GM12878 (cell line): ENCODE data around the gene CLIP2. TPM values are rescaled to one million over a fixed set of nuclear protein-coding genes. Genes with fewer than 3 reads are reported as not detected.
A peak's percentile ranks its signal among the peaks of the same experiment; 100 is the strongest.

Source experiments
- ATAC-seq: fragments of 200-7000 bp; cut with Tn5 transposase; 3 replicates; pipeline ENCODE4 v1.9.1; 2020; ENCODE audit warnings: mild to moderate bottlenecking, moderate library complexity
- BruUV-seq: library from RNA; stranded (reverse); fragments of 400-500 nt; replicated peaks from 2 replicates; lab custom pipeline; 2021; lab: Mats Ljungman, UMichigan
- CTCF ChIA-PET: fragments of 300-600 bp; sonication (Branson Sonifier 250); formaldehyde crosslinking; extraction: SDS; loops from one replicate; lab custom pipeline; 2021; ENCODE audit warnings: inconsistent platforms; lab: Yijun Ruan, JAX
- POLR2A ChIA-PET: fragments of 350-600 bp; formaldehyde crosslinking; extraction: SDS; loops from one replicate; lab custom pipeline; 2021; ENCODE audit warnings: inconsistent platforms; lab: Charles Lee
- RAD21 ChIA-PET: fragments of 300-600 bp; sonication (Branson Sonifier 250); formaldehyde crosslinking; loops from one replicate; lab custom pipeline; 2023; ENCODE audit warnings: antibody characterized with exemption; ENCODE audit not compliant: unreplicated experiment; lab: Charles Lee
- SMC1A ChIA-PET: fragments of 300-600 bp; sonication (Branson Sonifier 250); formaldehyde crosslinking; loops from one replicate; lab custom pipeline; 2023; ENCODE audit not compliant: unreplicated experiment, uncharacterized antibody; lab: Charles Lee
- DNase-seq: peaks from one replicate; pipeline ENCODE4 v3.0.0-alpha.2; 2011; ENCODE audit warnings: low read depth, low spot score
- FAIRE-seq: peaks from 3 replicates; lab custom pipeline; 2011; peaks lifted over from hg19 to GRCh38; lab: Jason Lieb, UNC
- H2AFZ ChIP-seq: 2 replicates; pipeline ENCODE4 v1.6.0; 2011; ENCODE audit warnings: low read depth, low read length, control low read depth; ENCODE audit not compliant: control insufficient read depth
- H3K27ac ChIP-seq: 2 replicates; pipeline ENCODE4 v1.5.1; 2011; ENCODE audit warnings: control low read depth; ENCODE audit not compliant: control insufficient read depth, insufficient read depth
- H3K27me3 ChIP-seq, 2 experiments: replicated peaks in 1 of 2; 2 replicates each; pipeline versions ENCODE4 v1.6.0 to v1.6.1; 2011; ENCODE audit warnings: low read length in 1 of 2; ENCODE audit not compliant: control insufficient read depth in 2 of 2, insufficient read depth in 2 of 2
- H3K36me3 ChIP-seq, 2 experiments: 2 replicates each; pipeline ENCODE4 v1.5.1; 2011; ENCODE audit warnings: low read length in 1 of 2; ENCODE audit not compliant: control insufficient read depth in 2 of 2, insufficient read depth in 2 of 2
- H3K4me1 ChIP-seq: 2 replicates; pipeline ENCODE4 v1.6.1; 2011; ENCODE audit warnings: mild to moderate bottlenecking, low read length, moderate library complexity, mixed read lengths; ENCODE audit not compliant: control insufficient read depth, insufficient read depth
- H3K4me2 ChIP-seq: 2 replicates; pipeline ENCODE4 v1.6.0; 2011; ENCODE audit warnings: control low read depth; ENCODE audit not compliant: control insufficient read depth, insufficient read depth
- H3K4me3 ChIP-seq: fragments of 200-600 bp; sonication (generic); 2 replicates; pipeline ENCODE4 v1.5.1; 2016
- H3K79me2 ChIP-seq: 2 replicates; pipeline ENCODE4 v1.6.0; 2011; ENCODE audit warnings: low read length; ENCODE audit not compliant: control insufficient read depth, insufficient read depth
- H3K9ac ChIP-seq: 2 replicates; pipeline ENCODE4 v1.8.0; 2011; ENCODE audit warnings: low read length, control low read depth, mixed read lengths; ENCODE audit not compliant: control insufficient read depth, insufficient read depth
- H3K9me3 ChIP-seq: replicated peaks from 3 replicates; pipeline ENCODE4 v1.5.1; 2011; ENCODE audit warnings: mild to moderate bottlenecking, low read length; ENCODE audit not compliant: control insufficient read depth, insufficient read depth
- H4K20me1 ChIP-seq: 2 replicates; pipeline ENCODE4 v1.6.0; 2011; ENCODE audit not compliant: control insufficient read depth, insufficient read depth
- DPF2 ChIP-seq: fragments of 450-650 bp; IDR thresholded peaks from 2 replicates; pipeline ENCODE4 v1.6.1; 2017; ENCODE audit warnings: mild to moderate bottlenecking
- RAD51 ChIP-seq: fragments of 450-650 bp; IDR thresholded peaks from 2 replicates; pipeline ENCODE4 v1.6.1; 2016; ENCODE audit warnings: moderate library complexity, mild to moderate bottlenecking, inconsistent platforms
- SIN3A ChIP-seq: IDR thresholded peaks from 2 replicates; pipeline ENCODE4 v1.6.1; 2012; ENCODE audit warnings: low read depth, low read length, improper control_type of control experiment
- SMC3 ChIP-seq: IDR thresholded peaks from 2 replicates; pipeline ENCODE4 v1.6.1; 2011; ENCODE audit warnings: low read length, improper control_type of control experiment, borderline replicate concordance
- ZBTB33 ChIP-seq: fragments of 450-650 bp; IDR thresholded peaks from 2 replicates; pipeline ENCODE4 v1.6.1; 2017; ENCODE audit warnings: mild to moderate bottlenecking
- ZNF274 ChIP-seq: IDR thresholded peaks from one replicate; pipeline ENCODE4 v1.8.0; 2011; ENCODE audit not compliant: insufficient read length, insufficient read depth
- WGBS: methylation state at CpG from one replicate; pipeline ENCODE4 v1.1.6; 2016; ENCODE audit warnings: low lambda C conversion rate; ENCODE audit not compliant: insufficient replicate concordance, insufficient coverage; ENCODE audit errors: missing lambda C conversion rate; 5-methylcytosine and 5-hydroxymethylcytosine counted together
- in situ Hi-C: fragments of 300-500 bp; cut with MboI; formaldehyde crosslinking; loops from 9 replicates; pipeline ENCODE4 v1.14.3; 2018; ENCODE audit warnings: mixed read lengths
- intact Hi-C: fragments of 100-400 bp; cut with micrococcal nuclease; formaldehyde crosslinking; loops from one replicate; pipeline ENCODE4 v1.14.2; 2022; ENCODE audit not compliant: unreplicated experiment
- polyA plus RNA-seq, 11 experiments: library from polyadenylated mRNA; depleted of rRNA in 4 of 11; unstranded in 6 of 11; stranded (reverse) in 5 of 11; fragments of >200 nt; fragmentation: Nextera tagmentation in 4 of 11; fragmentation: Illumina TruSeq in 1 of 11; extraction: Ambion mirVana in 4 of 11; extraction: Trizol in 1 of 11; gene quantifications; 1 replicate in 1 of 11; 2 replicates in 10 of 11; pipeline versions ENCODE4 v1.2.1 to v1.2.3, GENCODE V29; 2011 to 2016; ENCODE audit warnings: inconsistent platforms in 2 of 11, missing spikeins in 2 of 11, low read depth in 1 of 11
- total RNA-seq, 4 experiments: library from RNA; depleted of rRNA in 3 of 4; stranded (reverse); fragments of >200 nt in 3 of 4; fragmentation: Illumina TruSeq in 1 of 4; extraction: Trizol in 1 of 4; gene quantifications; 2 replicates each; pipeline versions ENCODE4 v1.2.1 to v1.2.3, GENCODE V29; 2013 to 2021
- TF ChIP-seq, protein P1 (sequence below): fragments of 450-650 bp; IDR thresholded peaks from 2 replicates; pipeline ENCODE4 v1.6.1; 2017; ENCODE audit warnings: low read depth, mild to moderate bottlenecking, moderate library complexity

The CLIP2 gene
- total and polyA plus RNA-seq, 10 of the 15 experiments (the other 5 are each of a cell fraction or from before 2014, with no cell fraction given), result 0.26 to 56.3 (median 21.0) TPM

DNA sequence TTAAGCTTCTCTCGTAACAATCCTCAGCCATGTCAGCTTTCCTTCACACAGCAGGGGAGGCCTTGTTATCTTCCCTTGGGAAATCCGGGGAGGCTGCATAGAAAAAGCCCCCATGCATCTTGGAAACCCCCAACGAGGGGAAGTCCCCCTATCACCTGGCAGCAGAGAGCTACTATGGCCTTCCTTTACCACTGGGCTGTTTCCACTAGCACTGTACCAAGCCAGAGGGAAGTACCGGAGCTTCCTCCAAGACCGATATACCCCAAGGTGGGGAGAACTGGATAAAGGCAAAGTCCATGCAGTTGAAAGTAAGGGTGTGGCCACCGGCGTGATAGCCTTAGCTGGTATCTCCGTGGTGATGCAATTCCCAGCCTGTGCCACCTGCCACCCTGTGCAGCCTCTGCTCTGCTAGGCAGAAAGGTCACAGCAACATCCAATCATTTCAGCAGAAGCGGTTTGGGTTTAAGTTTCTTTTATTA, 4.4 kb upstream of the CLIP2 start (continued):
- TF ChIP-seq RAD51 (no peak), SIN3A (no peak), ZNF274 (no peak), SMC3 (no peak)
- TF ChIP-seq, protein P1, sequence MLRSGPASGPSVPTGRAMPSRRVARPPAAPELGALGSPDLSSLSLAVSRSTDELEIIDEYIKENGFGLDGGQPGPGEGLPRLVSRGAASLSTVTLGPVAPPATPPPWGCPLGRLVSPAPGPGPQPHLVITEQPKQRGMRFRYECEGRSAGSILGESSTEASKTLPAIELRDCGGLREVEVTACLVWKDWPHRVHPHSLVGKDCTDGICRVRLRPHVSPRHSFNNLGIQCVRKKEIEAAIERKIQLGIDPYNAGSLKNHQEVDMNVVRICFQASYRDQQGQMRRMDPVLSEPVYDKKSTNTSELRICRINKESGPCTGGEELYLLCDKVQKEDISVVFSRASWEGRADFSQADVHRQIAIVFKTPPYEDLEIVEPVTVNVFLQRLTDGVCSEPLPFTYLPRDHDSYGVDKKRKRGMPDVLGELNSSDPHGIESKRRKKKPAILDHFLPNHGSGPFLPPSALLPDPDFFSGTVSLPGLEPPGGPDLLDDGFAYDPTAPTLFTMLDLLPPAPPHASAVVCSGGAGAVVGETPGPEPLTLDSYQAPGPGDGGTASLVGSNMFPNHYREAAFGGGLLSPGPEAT, result peak; percentile 98

GRCh38 chr7:74286131-74286530, 3.1 kb upstream of the CLIP2 start:
- no peak overlapping the region for H2AFZ ChIP-seq
- ATAC-seq (no peak), DNase-seq (no peak), FAIRE-seq (no peak)
- no peaks in the 10 kb centered on the region for H3K27me3 ChIP-seq
- POLR2A ChIA-PET, result interaction anchor here (0.6 to 8.7 kb wide), 6 partner anchors 11 to 330 kb away, joined by 4 to 171 read pairs (median 18); partner anchors contain the start of gene LAT2
- H3K4me3 ChIP-seq, result no peak overlapping the region
- CTCF ChIA-PET, result interaction anchor here (5.8 to 9.2 kb wide), 3 partner anchors 10 to 79 kb away, joined by 64 to 103 read pairs (median 93); partner anchors contain the start of gene LAT2
- H3K79me2 ChIP-seq, result peaks cover 45% of the 10 kb centered on the region
- in situ Hi-C loops (loop anchor here (5.0 kb wide), 1 partner anchor 79 kb away; no protein-coding TSS in a partner anchor), intact Hi-C loops (loop anchor here (5.0 to 10.0 kb wide), 3 partner anchors 79 to 379 kb away; no protein-coding TSS in a partner anchor)
- no peaks in the 10 kb centered on the region for H3K36me3 ChIP-seq
- H3K27ac ChIP-seq, result no peak overlapping the region
- no peak overlapping the region for H3K4me2 ChIP-seq
- H4K20me1 ChIP-seq, result peaks cover 3% of the 10 kb centered on the region; the same call in 1 of the 2 replicates
- peaks cover 38% of the 10 kb centered on the region for H3K4me1 ChIP-seq
- no peaks in the 10 kb centered on the region for H3K9me3 ChIP-seq
- BruUV-seq, result no TSS peak
- no peak overlapping the region for H3K9ac ChIP-seq
- RAD21 ChIA-PET, result interaction anchor here (1.9 to 12.0 kb wide), 6 partner anchors 7 to 79 kb away, joined by 8 to 169 read pairs (median 26); partner anchors contain the start of gene LAT2
- SMC1A ChIA-PET, result interaction anchor here (1.1 to 12.0 kb wide), 4 partner anchors 15 to 80 kb away, joined by 3 to 285 read pairs (median 8); no protein-coding TSS in a partner anchor
- WGBS, result 90% methylated on average over 9 of the region's 11 CpGs
- no peak for TF ChIP-seq ZBTB33
- TF ChIP-seq DPF2, result no peak
